H1 (cell line): ENCODE results near the gene ULK2. TPM values are rescaled to one million over a fixed set of nuclear protein-coding genes. Genes with fewer than 3 reads are reported as not detected.

Source experiments
- CTCF ChIA-PET: fragments of 300-600 bp; sonication (Branson Sonifier 250); formaldehyde crosslinking; loops from one replicate; lab custom pipeline; 2021; ENCODE audit not compliant: partially characterized antibody; lab: Charles Lee
- POLR2A ChIA-PET: fragments of 300-600 bp; sonication (Branson Sonifier 250); formaldehyde crosslinking; loops from one replicate; lab custom pipeline; 2021; ENCODE audit warnings: inconsistent platforms; ENCODE audit not compliant: partially characterized antibody; lab: Charles Lee
- DNase-seq, 2 experiments: peaks; one replicate each; pipeline versions ENCODE4 v3.0.0 to v3.0.0-alpha.2; 2010 to 2022; ENCODE audit warnings: low spot score in 2 of 2, low read depth in 1 of 2, mixed read lengths in 1 of 2
- FAIRE-seq: peaks from 2 replicates; lab custom pipeline; 2011; peaks lifted over from hg19 to GRCh38; lab: Jason Lieb, UNC
- H2AFZ ChIP-seq: 2 replicates; pipeline ENCODE4 v1.8.1; 2012; ENCODE audit warnings: low read length, inconsistent platforms
- H2AK5ac ChIP-seq: 2 replicates; pipeline ENCODE4 v1.6.1; 2013; ENCODE audit warnings: low read depth, low read length
- H2BK120ac ChIP-seq: replicated peaks from 2 replicates; pipeline ENCODE3; 2013; ENCODE audit warnings: low read depth, low read length, inconsistent platforms
- H2BK12ac ChIP-seq: 2 replicates; pipeline ENCODE4 v1.6.1; 2013; ENCODE audit warnings: low read depth, low read length
- H2BK15ac ChIP-seq: 2 replicates; pipeline ENCODE4 v1.6.1; 2013; ENCODE audit warnings: low read length
- H2BK20ac ChIP-seq: 2 replicates; pipeline ENCODE4 v1.6.1; 2013; ENCODE audit warnings: low read length
- H2BK5ac ChIP-seq: 2 replicates; pipeline ENCODE4 v1.6.1; 2013; ENCODE audit warnings: low read depth, low read length
- H3K14ac ChIP-seq: 2 replicates; pipeline ENCODE4 v1.6.1; 2013; ENCODE audit warnings: inconsistent platforms; ENCODE audit not compliant: insufficient read length
- H3K18ac ChIP-seq: 2 replicates; pipeline ENCODE4 v1.6.1; 2013; ENCODE audit warnings: low read length; ENCODE audit errors: extremely low read depth
- H3K23ac ChIP-seq: 2 replicates; pipeline ENCODE4 v1.6.1; 2013; ENCODE audit warnings: inconsistent platforms; ENCODE audit not compliant: insufficient read length
- H3K23me2 ChIP-seq: 2 replicates; pipeline ENCODE4 v1.6.1; 2013; ENCODE audit warnings: low read depth, low read length
- H3K27ac ChIP-seq: 2 replicates; pipeline ENCODE4 v1.6.1; 2011; ENCODE audit warnings: low read depth, low read length, inconsistent platforms
- H3K27me3 ChIP-seq, 4 experiments: replicated peaks in 1 of 4; 1 replicate in 1 of 4; 2 replicates in 3 of 4; pipeline versions ENCODE4 v1.6.1 to v1.8.1; 2011 to 2013; ENCODE audit warnings: low read length in 3 of 4, mild to moderate bottlenecking in 3 of 4, inconsistent platforms in 2 of 4, mixed read lengths in 2 of 4, moderate library complexity in 1 of 4; ENCODE audit not compliant: control insufficient read depth in 3 of 4, insufficient read depth in 3 of 4; ENCODE audit errors: extremely low read depth in 1 of 4
- H3K36me3 ChIP-seq, 4 experiments: 2 replicates each; pipeline versions ENCODE4 v1.6.1 to v1.8.1; 2011 to 2013; ENCODE audit warnings: mild to moderate bottlenecking in 4 of 4, low read length in 3 of 4, moderate library complexity in 2 of 4, control low read depth in 1 of 4, inconsistent platforms in 1 of 4; ENCODE audit not compliant: insufficient read depth in 4 of 4, control insufficient read depth in 2 of 4
- H3K4ac ChIP-seq: replicated peaks from 2 replicates; pipeline ENCODE3; 2013; ENCODE audit warnings: low read length, low read depth, mixed read lengths, inconsistent platforms; ENCODE audit not compliant: insufficient read length
- H3K4me1 ChIP-seq, 4 experiments: replicated peaks in 1 of 4; 1 replicate in 1 of 4; 2 replicates in 3 of 4; pipeline versions ENCODE4 v1.6.1 to v1.8.1; 2011 to 2013; ENCODE audit warnings: low read length in 3 of 4, inconsistent platforms in 2 of 4, mixed read lengths in 1 of 4; ENCODE audit not compliant: insufficient read depth in 4 of 4, control insufficient read depth in 3 of 4
- H3K4me2 ChIP-seq, 2 experiments: 2 replicates each; pipeline versions ENCODE4 v1.6.1 to v1.8.1; 2011 to 2013; ENCODE audit warnings: low read depth in 2 of 2, low read length in 2 of 2, control low read depth in 1 of 2, inconsistent platforms in 1 of 2, mild to moderate bottlenecking in 1 of 2; ENCODE audit not compliant: insufficient read depth in 1 of 2
- H3K4me3 ChIP-seq, 4 experiments: fragments of 200-600, 300-600 bp in 1 of 4; sonication (generic), shearing (Covaris generic), sonication (Bioruptor Twin) in 1 of 4; 2 replicates each; pipeline versions ENCODE4 v1.5.1 to v1.8.1; 2011 to 2016; ENCODE audit warnings: low read length in 4 of 4, low read depth in 3 of 4, control low read depth in 2 of 4, inconsistent platforms in 2 of 4, mild to moderate bottlenecking in 2 of 4, mixed read lengths in 1 of 4, moderate library complexity in 1 of 4; ENCODE audit not compliant: insufficient read depth in 2 of 4; ENCODE audit errors: extremely low read depth in 1 of 4
- H3K56ac ChIP-seq: replicated peaks from 2 replicates; pipeline ENCODE3; 2013; ENCODE audit warnings: low read depth, mild to moderate bottlenecking, mixed read lengths, low read length, inconsistent platforms; ENCODE audit not compliant: insufficient read length
- H3K79me1 ChIP-seq: 2 replicates; pipeline ENCODE4 v1.6.1; 2013; ENCODE audit warnings: low read depth, low read length, control low read depth
- H3K79me2 ChIP-seq, 2 experiments: 2 replicates each; pipeline versions ENCODE4 v1.6.1 to v1.8.1; 2012 to 2013; ENCODE audit warnings: low read length in 2 of 2, mild to moderate bottlenecking in 2 of 2, inconsistent platforms in 1 of 2; ENCODE audit not compliant: insufficient read depth in 2 of 2, control insufficient read depth in 1 of 2
- H3K9ac ChIP-seq, 4 experiments: replicated peaks in 1 of 4; 1 replicate in 1 of 4; 2 replicates in 3 of 4; pipeline versions ENCODE4 v1.6.1 to v1.8.1; 2011 to 2013; ENCODE audit warnings: low read depth in 3 of 4, low read length in 3 of 4, control low read depth in 2 of 4, mild to moderate bottlenecking in 2 of 4, moderate library complexity in 2 of 4, inconsistent platforms in 1 of 4; ENCODE audit errors: extremely low read depth in 1 of 4
- H3K9me3 ChIP-seq, 2 experiments: 2 replicates each; pipeline versions ENCODE4 v1.6.1 to v1.8.1; 2012 to 2013; ENCODE audit warnings: mild to moderate bottlenecking in 2 of 2, moderate library complexity in 2 of 2, control low read depth in 1 of 2, inconsistent platforms in 1 of 2, low read depth in 1 of 2, low read length in 1 of 2, mixed read lengths in 1 of 2; ENCODE audit not compliant: insufficient read depth in 2 of 2
- H4K20me1 ChIP-seq, 2 experiments: replicated peaks in 1 of 2; 2 replicates each; pipeline versions ENCODE3 to v1.8.1; 2011 to 2013; ENCODE audit warnings: inconsistent platforms in 2 of 2, low read length in 2 of 2, mild to moderate bottlenecking in 1 of 2; ENCODE audit not compliant: insufficient read depth in 2 of 2, control insufficient read depth in 1 of 2
- H4K5ac ChIP-seq: 2 replicates; pipeline ENCODE4 v1.6.1; 2013; ENCODE audit warnings: low read length, low read depth, mixed read lengths, inconsistent platforms; ENCODE audit not compliant: insufficient read length
- H4K8ac ChIP-seq: 2 replicates; pipeline ENCODE4 v1.8.0; 2013; ENCODE audit warnings: mild to moderate bottlenecking, moderate library complexity, low read length, inconsistent platforms; ENCODE audit not compliant: insufficient read depth; ENCODE audit errors: extremely low read depth
- H4K91ac ChIP-seq: replicated peaks from 2 replicates; pipeline ENCODE3; 2013; ENCODE audit warnings: low read length, mixed read lengths, inconsistent platforms; ENCODE audit not compliant: insufficient read length
- CREB1 ChIP-seq: IDR thresholded peaks from 2 replicates; pipeline ENCODE4 v1.6.1; 2012; ENCODE audit warnings: inconsistent platforms
- POLR2AphosphoS5 ChIP-seq: IDR thresholded peaks from 2 replicates; pipeline ENCODE4 v1.6.1; 2011; ENCODE audit warnings: low read depth, low read length
- RNF2 ChIP-seq: fragments of 200-900, 300-1000 bp; sonication (generic); IDR thresholded peaks from 2 replicates; pipeline ENCODE4 v1.7.1; 2016; ENCODE audit warnings: borderline replicate concordance, low read depth, mild to moderate bottlenecking, antibody characterized with exemption, low read length; ENCODE audit not compliant: poor library complexity, severe bottlenecking; ENCODE audit errors: missing control alignments
- TCF12 ChIP-seq: IDR thresholded peaks from 2 replicates; pipeline ENCODE4 v1.6.1; 2011; ENCODE audit warnings: low read depth, mild to moderate bottlenecking, low read length
- WGBS, 2 experiments: shearing (Covaris generic) in 1 of 2; methylation state at CpG; one replicate each; pipeline versions ENCODE4 v1.1.6 to v1.1.7; 2013 to 2015; ENCODE audit warnings: low lambda C conversion rate in 2 of 2, mixed read lengths in 2 of 2, inconsistent platforms in 1 of 2, low coverage in 1 of 2, missing lambda C conversion rate in 1 of 2; ENCODE audit not compliant: insufficient replicate concordance in 2 of 2, insufficient coverage in 1 of 2, insufficient read length in 1 of 2; ENCODE audit errors: extremely low coverage in 1 of 2, missing lambda C conversion rate in 1 of 2; 5-methylcytosine and 5-hydroxymethylcytosine counted together
- polyA plus RNA-seq, 7 experiments: library from polyadenylated mRNA; depleted of rRNA in 3 of 7; stranded (reverse) in 5 of 7; unstranded in 2 of 7; fragments of >200 nt in 5 of 7; fragments of 200-250 nt in 2 of 7; gene quantifications; 1 replicate in 5 of 7; 2 replicates in 1 of 7; 4 replicates in 1 of 7; pipeline versions ENCODE4 v1.2.1 to v1.2.3, GENCODE V29; 2011 to 2013; ENCODE audit warnings: missing spikeins in 2 of 7, mixed read lengths in 2 of 7
- total RNA-seq: library from RNA; stranded (reverse); fragmentation: NEBNext Ultra II Directional; extraction: Animal tissue kit (Norgen Biotek cat#: 25700); gene quantifications from 2 replicates; pipeline ENCODE4 v1.2.1, GENCODE V29; 2021

Gene ULK2
- total and polyA plus RNA-seq, 2 of the 8 experiments (the other 6 are each of a cell fraction or from before 2014, with no cell fraction given) = 5.3 to 9.8 TPM

DNA sequence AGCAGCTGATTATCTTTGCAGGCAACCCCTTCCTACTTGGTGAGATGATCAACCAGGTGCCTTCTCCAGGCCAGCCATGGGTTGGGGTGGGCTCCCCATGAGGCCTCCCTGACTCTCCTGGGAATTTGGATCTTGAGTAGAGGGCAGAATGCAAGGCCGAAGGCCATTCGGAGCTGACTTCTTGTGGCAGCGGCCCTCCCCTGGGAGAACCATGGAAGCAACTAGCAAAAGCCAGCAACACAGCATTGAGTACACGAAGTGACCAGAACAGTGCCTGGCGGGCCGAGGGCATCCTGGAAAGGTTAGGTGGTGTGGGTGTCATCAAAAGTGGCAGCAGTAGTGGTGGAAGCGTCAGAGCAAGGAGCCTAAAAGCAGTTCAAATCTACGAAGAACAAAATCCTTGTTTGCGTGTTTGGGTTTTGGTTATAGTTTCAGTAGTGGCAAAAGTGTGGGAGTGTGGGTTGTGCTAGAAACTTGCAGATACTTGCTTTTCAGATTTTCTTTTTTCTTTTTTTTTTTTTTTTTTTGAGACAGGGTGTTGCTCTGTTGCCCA is 117.6 kb downstream of the ULK2 start:
- Histone ChIP-seq H3K23ac (no peak overlapping the region), H3K14ac (no peak overlapping the region), H3K56ac (no peak overlapping the region), H3K18ac (no peak overlapping the region; the same call in 1 of the 2 replicates), H2AFZ (no peak overlapping the region), H3K23me2 (peaks cover 2% of the 10 kb centered on the region; the same call in 1 of the 2 replicates), H4K5ac (no peak overlapping the region), H3K9me3 (no peaks in the 10 kb centered on the region), H3K4me1 (peaks cover 0 to 5% (median 3%) of the 10 kb centered on the region in 4 experiments; a peak in 5 of 7 replicates), H3K79me2 (no peaks in the 10 kb centered on the region), H3K36me3 (no peaks in the 10 kb centered on the region), H2AK5ac (peak overlapping the region; percentile 75; the same call in 1 of the 2 replicates), H4K20me1 (no peaks in the 10 kb centered on the region), H3K4ac (no peak overlapping the region), H3K4me3 (no peak overlapping the region), H3K9ac (no peak overlapping the region), H2BK120ac (no peak overlapping the region), H3K4me2 (no peak overlapping the region), H2BK12ac (0 out of 2 replicates have a peak overlapping the region, but pooled peaks have one; percentile 9), H2BK20ac (no peak overlapping the region), H2BK5ac (no peak overlapping the region), H4K8ac (peak overlapping the region; percentile 57; the same call in 1 of the 2 replicates), H3K27ac (no peak overlapping the region), H3K27me3 (peaks cover 0 to 6% (median 1%) of the 10 kb centered on the region in 4 experiments; a peak in 4 of 7 replicates), H3K79me1 (no peaks in the 10 kb centered on the region), H4K91ac (no peak overlapping the region), H2BK15ac (0 out of 2 replicates have a peak overlapping the region, but pooled peaks have one; percentile 65)
- 92% methylated on average over 9 of the region's 9 CpGs; no CpG with 5 or more reads in 1 of the 2 experiments for WGBS, 2 experiments
- no peak for TF ChIP-seq TCF12
- TF ChIP-seq RNF2 = no peak
- TF ChIP-seq POLR2AphosphoS5 = no peak
- no peak for TF ChIP-seq CREB1
- ChIA-PET CTCF (interaction anchor here (1.2 to 3.3 kb wide), 4 partner anchors 9 to 199 kb away, joined by 3 to 14 read pairs (median 8); no protein-coding TSS in a partner anchor), POLR2A (no interaction called here)
- FAIRE-seq = no peak
- no peak for DNase-seq
